SK-N-MC (cell line): ENCODE measurements around the gene GLOD5.

Source experiments
- EZH2 ChIP-seq: fragments of 200-600 bp; sonication (generic); IDR thresholded peaks from one replicate; pipeline ENCODE4 v1.6.1; 2017; ENCODE audit warnings: antibody characterized with exemption
- POLR2AphosphoS5 ChIP-seq: IDR thresholded peaks from 2 replicates; pipeline ENCODE4 v1.6.1; 2012; ENCODE audit warnings: mild to moderate bottlenecking, low read depth, low read length, borderline replicate concordance

- TF ChIP-seq POLR2AphosphoS5 (no peak), EZH2 (no peak)
Measured at GRCh38 chrX:48715876-48716502, 45.6 kb upstream of the GLOD5 start.
